ENCODE measurements around the gene TCF25.
A peak's percentile ranks its signal among the peaks of the same experiment; 100 is the strongest.
"Not testable (repeated sequence)": the region's sequence is repeated elsewhere in the genome, so short reads cannot be mapped to it uniquely, and the experiment has no call there.

The TCF25 gene

GRCh38 chr16:89873109-89873971 is at the start of gene TCF25:
Gene TCF25 (plus strand): TSS chr16:89873592. CDS start chr16:89873668, 76 bp downstream.
- DNase-seq: peak; percentile 69

- not testable (repeated sequence) for DNase-seq
Measured at GRCh38 chr16:89823824-89824148, 49.6 kb upstream of the TCF25 start.

- DNase-seq: no peak
Measured at GRCh38 chr16:89826531-89827382, 46.6 kb upstream of the TCF25 start.

GRCh38 chr16:89827383-89828198 is 45.8 kb upstream of the TCF25 start:
- no peak for DNase-seq

GRCh38 chr16:89828199-89828869 is 45.1 kb upstream of the TCF25 start, which contains the start of gene SPIRE2:
Gene SPIRE2 (plus strand): TSS chr16:89828475. CDS start chr16:89828551, 76 bp downstream.
- DNase-seq: no peak

- peak; percentile 8 for DNase-seq
Measured at GRCh38 chr16:89828870-89829629, 44.3 kb upstream of the TCF25 start.

- no peak for DNase-seq
Measured at GRCh38 chr16:89829630-89830437, 43.6 kb upstream of the TCF25 start.

GRCh38 chr16:89831810-89832328 is 41.5 kb upstream of the TCF25 start:
- DNase-seq: no peak

- DNase-seq: not testable (repeated sequence)
Measured at GRCh38 chr16:89833664-89834363, 39.6 kb upstream of the TCF25 start.

GRCh38 chr16:89834813-89835363 is 38.5 kb upstream of the TCF25 start:
- DNase-seq: not testable (repeated sequence)

- not testable (repeated sequence) for DNase-seq
Measured at GRCh38 chr16:89836484-89836883, 36.9 kb upstream of the TCF25 start.

GRCh38 chr16:89837014-89837546 is 36.3 kb upstream of the TCF25 start:
- DNase-seq: no peak

- no peak for DNase-seq
Measured at GRCh38 chr16:89841275-89841674, 32.1 kb upstream of the TCF25 start.

GRCh38 chr16:89842471-89843408 is 30.7 kb upstream of the TCF25 start:
- DNase-seq: no peak

GRCh38 chr16:89843409-89844350 is 29.7 kb upstream of the TCF25 start:
- no peak for DNase-seq

- DNase-seq: no peak
Measured at GRCh38 chr16:89844739-89845339, 28.6 kb upstream of the TCF25 start.

All from NCI-H1105 treated with DMSO at 0.1 percent for 48 hours (cell line).